Trophoblast cell (in vitro differentiated cells and primary cell): ENCODE data around the gene PHACTR1.

Source experiments
- DNase-seq, 2 donors: peaks; one replicate each; pipeline ENCODE4 v3.0.0-alpha.2; 2016
- H2AFZ ChIP-seq: 2 replicates; pipeline ENCODE4 v1.6.1; 2013; ENCODE audit warnings: low read length, moderate library complexity, mild to moderate bottlenecking; ENCODE audit not compliant: insufficient read depth, poor library complexity
- H2AK5ac ChIP-seq: 2 replicates; pipeline ENCODE4 v1.6.1; 2013; ENCODE audit warnings: mild to moderate bottlenecking, low read length
- H2BK120ac ChIP-seq: 2 replicates; pipeline ENCODE4 v1.6.1; 2013; ENCODE audit warnings: low read length, mild to moderate bottlenecking, moderate library complexity; ENCODE audit not compliant: insufficient read depth, poor library complexity
- H2BK12ac ChIP-seq: 2 replicates; pipeline ENCODE4 v1.6.1; 2013; ENCODE audit warnings: mild to moderate bottlenecking, low read length, moderate library complexity
- H2BK5ac ChIP-seq: 2 replicates; pipeline ENCODE4 v1.6.1; 2013; ENCODE audit warnings: low read length, low read depth, moderate library complexity, mild to moderate bottlenecking; ENCODE audit not compliant: poor library complexity
- H3K14ac ChIP-seq: 2 replicates; pipeline ENCODE4 v1.6.1; 2013; ENCODE audit warnings: mild to moderate bottlenecking, low read length
- H3K18ac ChIP-seq: 2 replicates; pipeline ENCODE4 v1.6.1; 2013; ENCODE audit warnings: mild to moderate bottlenecking, low read length
- H3K23ac ChIP-seq: 2 replicates; pipeline ENCODE4 v1.6.1; 2013; ENCODE audit warnings: low read length
- H3K27ac ChIP-seq: 2 replicates; pipeline ENCODE4 v1.5.1; 2013; ENCODE audit warnings: low read depth, mild to moderate bottlenecking, inconsistent platforms, low read length, moderate library complexity
- H3K27me3 ChIP-seq: 2 replicates; pipeline ENCODE4 v1.6.1; 2013; ENCODE audit warnings: inconsistent platforms, mild to moderate bottlenecking, low read length, moderate library complexity; ENCODE audit not compliant: insufficient read depth
- H3K36me3 ChIP-seq, 2 experiments: 1 replicate in 1 of 2; 2 replicates in 1 of 2; pipeline ENCODE4 v1.6.1; 2013; ENCODE audit warnings: low read length in 2 of 2, mild to moderate bottlenecking in 2 of 2, moderate library complexity in 1 of 2; ENCODE audit not compliant: insufficient read depth in 2 of 2, control insufficient read depth in 1 of 2
- H3K4ac ChIP-seq: 2 replicates; pipeline ENCODE4 v1.6.1; 2013; ENCODE audit warnings: low read depth, mild to moderate bottlenecking, low read length, moderate library complexity
- H3K4me1 ChIP-seq, 2 experiments: 1 replicate in 1 of 2; 2 replicates in 1 of 2; pipeline ENCODE4 v1.6.1; 2013; ENCODE audit warnings: low read length in 2 of 2, mild to moderate bottlenecking in 2 of 2, moderate library complexity in 1 of 2; ENCODE audit not compliant: insufficient read depth in 2 of 2, control insufficient read depth in 1 of 2
- H3K4me2 ChIP-seq: 2 replicates; pipeline ENCODE4 v1.6.1; 2013; ENCODE audit warnings: inconsistent platforms, mild to moderate bottlenecking, low read length, moderate library complexity
- H3K4me3 ChIP-seq: 2 replicates; pipeline ENCODE4 v1.5.1; 2013; ENCODE audit warnings: mild to moderate bottlenecking, low read depth, low read length, inconsistent platforms
- H3K79me1 ChIP-seq: one replicate; pipeline ENCODE4 v1.6.1; 2013; ENCODE audit warnings: low read length
- H3K79me2 ChIP-seq: 2 replicates; pipeline ENCODE4 v1.6.1; 2013; ENCODE audit warnings: low read length, mild to moderate bottlenecking; ENCODE audit not compliant: control insufficient read depth, insufficient read depth, poor library complexity
- H3K9ac ChIP-seq: 2 replicates; pipeline ENCODE4 v1.6.1; 2013; ENCODE audit warnings: mild to moderate bottlenecking, low read length
- H3K9me3 ChIP-seq: 2 replicates; pipeline ENCODE4 v1.6.1; 2013; ENCODE audit warnings: low read depth, mild to moderate bottlenecking, control low read depth, inconsistent platforms, low read length; ENCODE audit not compliant: insufficient read depth
- H4K12ac ChIP-seq: 2 replicates; pipeline ENCODE4 v1.6.1; 2013; ENCODE audit warnings: low read depth, mild to moderate bottlenecking, low read length, moderate library complexity
- H4K8ac ChIP-seq: 2 replicates; pipeline ENCODE4 v1.6.1; 2013; ENCODE audit warnings: low read depth, mild to moderate bottlenecking, low read length, moderate library complexity
- H4K91ac ChIP-seq: one replicate; pipeline ENCODE4 v1.6.1; 2013; ENCODE audit warnings: low read depth, mild to moderate bottlenecking, low read length, moderate library complexity
- WGBS: extraction: QIAGEN DNeasy Blood & Tissue Kit; methylation state at CpG from one replicate; pipeline ENCODE4 v1.1.7; 2013; ENCODE audit warnings: missing lambda C conversion rate; ENCODE audit not compliant: insufficient read length, insufficient coverage; ENCODE audit errors: extremely low coverage; 5-methylcytosine and 5-hydroxymethylcytosine counted together

PHACTR1 gene

GRCh38 chr6:12709556-12710232 lies 6.9 kb upstream of the PHACTR1 start:
- Histone ChIP-seq H3K14ac (no peak overlapping the region), H3K9ac (no peak overlapping the region), H4K8ac (no peak overlapping the region), H3K4ac (no peak overlapping the region), H2AK5ac (no peak overlapping the region), H2BK12ac (no peak overlapping the region), H4K12ac (no peak overlapping the region), H2BK120ac (no peak overlapping the region), H3K9me3 (no peaks in the 10 kb centered on the region), H2BK5ac (no peak overlapping the region), H3K18ac (no peak overlapping the region), H3K79me2 (no peaks in the 10 kb centered on the region), H3K79me1 (no peaks in the 10 kb centered on the region), H3K4me1 (no peaks in the 10 kb centered on the region), H3K36me3 (no peaks in the 10 kb centered on the region), H3K27ac (no peak overlapping the region), H3K23ac (no peak overlapping the region), H3K4me3 (no peak overlapping the region), H3K27me3 (no peaks in the 10 kb centered on the region), H3K4me2 (no peak overlapping the region), H2AFZ (no peak overlapping the region), H4K91ac (no peak overlapping the region)
- no CpG with 5 or more reads among the region's 3 CpGs for WGBS
- DNase-seq, result peak; percentile 7 to 82

DNA sequence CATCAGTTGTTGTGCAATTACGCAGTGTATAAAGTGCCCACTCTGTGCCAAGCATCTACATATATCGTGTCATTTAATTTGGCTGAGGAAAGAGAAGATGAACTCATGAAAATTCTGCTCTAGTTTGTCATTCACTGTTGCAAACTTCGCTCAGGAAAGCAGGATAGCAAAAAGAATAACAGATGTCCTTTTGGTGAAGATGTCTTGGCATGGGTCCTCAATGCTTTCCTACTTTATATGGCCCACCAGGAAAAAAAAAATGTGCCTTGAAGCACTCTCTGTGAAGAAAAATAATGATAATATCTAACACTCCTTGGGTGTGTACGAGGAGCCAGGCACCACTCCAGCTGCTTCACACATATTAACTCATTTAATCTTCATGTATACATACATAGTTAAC lies 5.6 kb upstream of the PHACTR1 start:
- H4K91ac ChIP-seq, result no peak overlapping the region
- H3K18ac ChIP-seq, result no peak overlapping the region
- no peaks in the 10 kb centered on the region for H3K9me3 ChIP-seq
- no peak overlapping the region for H3K4me2 ChIP-seq
- no peak overlapping the region for H3K4ac ChIP-seq
- WGBS, result no CpG with 5 or more reads among the region's 4 CpGs
- no peak overlapping the region for H2BK5ac ChIP-seq
- H3K4me1 ChIP-seq, result no peaks in the 10 kb centered on the region
- no peak overlapping the region for H3K4me3 ChIP-seq
- H2AK5ac ChIP-seq, result no peak overlapping the region
- no peak overlapping the region for H3K9ac ChIP-seq
- no peak overlapping the region for H3K14ac ChIP-seq
- no peaks in the 10 kb centered on the region for H3K36me3 ChIP-seq
- H4K12ac ChIP-seq, result no peak overlapping the region
- no peak for DNase-seq
- H3K27me3 ChIP-seq, result no peaks in the 10 kb centered on the region
- no peak overlapping the region for H3K27ac ChIP-seq
- H4K8ac ChIP-seq, result no peak overlapping the region
- H2BK120ac ChIP-seq, result no peak overlapping the region
- H2BK12ac ChIP-seq, result no peak overlapping the region
- no peaks in the 10 kb centered on the region for H3K79me2 ChIP-seq
- no peak overlapping the region for H2AFZ ChIP-seq
- H3K23ac ChIP-seq, result no peak overlapping the region
- H3K79me1 ChIP-seq, result no peaks in the 10 kb centered on the region

DNA sequence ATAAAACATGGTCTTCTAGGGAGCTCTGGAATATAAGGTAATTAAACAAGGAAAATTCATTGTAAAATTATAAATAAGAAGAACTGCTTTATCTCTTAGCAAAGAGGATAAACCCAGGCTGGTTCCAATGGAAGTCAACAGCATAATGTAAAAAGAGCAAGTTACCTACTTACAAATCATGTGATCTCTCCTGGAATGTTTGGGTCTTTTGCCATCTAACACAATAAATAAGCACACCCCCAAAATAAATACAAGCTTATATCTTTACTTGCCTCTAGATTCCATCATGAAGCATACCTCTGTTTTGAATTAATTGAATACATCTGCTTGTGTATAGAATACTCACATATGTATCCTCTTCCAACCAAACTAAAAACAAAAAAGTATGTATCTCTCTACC lies 2.5 kb upstream of the PHACTR1 start:
- H3K36me3 ChIP-seq, result no peaks in the 10 kb centered on the region

GRCh38 chr6:12715437-12715836 lies 1.1 kb upstream of the PHACTR1 start:
- H3K79me1 ChIP-seq, result no peaks in the 10 kb centered on the region
- no peak overlapping the region for H3K27ac ChIP-seq

More for the DNA sequence above, 2.5 kb upstream of the PHACTR1 start:
- no peaks in the 10 kb centered on the region for H3K79me2 ChIP-seq
- H3K27ac ChIP-seq, result no peak overlapping the region
- DNase-seq, result no peak
- no peaks in the 10 kb centered on the region for H3K4me1 ChIP-seq
- no peak overlapping the region for H4K12ac ChIP-seq
- no peak overlapping the region for H2BK120ac ChIP-seq
- no peak overlapping the region for H3K4ac ChIP-seq
- H2AFZ ChIP-seq, result no peak overlapping the region
- no peaks in the 10 kb centered on the region for H3K27me3 ChIP-seq
- no peak overlapping the region for H3K9ac ChIP-seq
- H3K4me3 ChIP-seq, result no peak overlapping the region
- no peaks in the 10 kb centered on the region for H3K79me1 ChIP-seq
- no peak overlapping the region for H4K91ac ChIP-seq
- H3K23ac ChIP-seq, result no peak overlapping the region
- no peak overlapping the region for H2AK5ac ChIP-seq
- H2BK12ac ChIP-seq, result no peak overlapping the region
- no peak overlapping the region for H4K8ac ChIP-seq
- no peak overlapping the region for H3K14ac ChIP-seq
- H3K4me2 ChIP-seq, result no peak overlapping the region
- no peak overlapping the region for H3K18ac ChIP-seq
- H2BK5ac ChIP-seq, result no peak overlapping the region
- H3K9me3 ChIP-seq, result no peaks in the 10 kb centered on the region

More at GRCh38 chr6:12715437-12715836, 1.1 kb upstream of the PHACTR1 start:
- no peaks in the 10 kb centered on the region for H3K36me3 ChIP-seq
- H4K8ac ChIP-seq, result no peak overlapping the region
- H3K4me3 ChIP-seq, result no peak overlapping the region
- no peaks in the 10 kb centered on the region for H3K4me1 ChIP-seq
- WGBS, result no CpG with 5 or more reads among the region's 2 CpGs
- no peak overlapping the region for H2BK5ac ChIP-seq
- DNase-seq, result no peak
- H2AK5ac ChIP-seq, result no peak overlapping the region
- no peak overlapping the region for H2AFZ ChIP-seq
- H3K14ac ChIP-seq, result no peak overlapping the region
- no peak overlapping the region for H4K91ac ChIP-seq
- H3K4me2 ChIP-seq, result no peak overlapping the region
- no peak overlapping the region for H3K9ac ChIP-seq
- no peaks in the 10 kb centered on the region for H3K9me3 ChIP-seq
- no peak overlapping the region for H3K4ac ChIP-seq
- no peak overlapping the region for H2BK120ac ChIP-seq
- no peak overlapping the region for H3K18ac ChIP-seq
- H3K27me3 ChIP-seq, result no peaks in the 10 kb centered on the region
- no peaks in the 10 kb centered on the region for H3K79me2 ChIP-seq
- no peak overlapping the region for H3K23ac ChIP-seq
- no peak overlapping the region for H4K12ac ChIP-seq
- H2BK12ac ChIP-seq, result no peak overlapping the region
